ENCODE results near the gene RGN. TPM values are rescaled to one million over a fixed set of nuclear protein-coding genes. Genes with fewer than 3 reads are reported as not detected.
A peak's percentile ranks its signal among the peaks of the same experiment; 100 is the strongest.

RGN gene
- total and polyA plus RNA-seq, 12 donors: 149 to 487 (median 269) TPM

- WGBS, 4 donors: 73 to 82% (median 77%) methylated on average over 5 to 6 of the region's 6 CpGs
- Histone ChIP-seq H3K4me1 (replicated peaks in 1 of 2) (peaks cover 9 to 10% of the 10 kb centered on the region in 2 donors), H3K4me3 (no peak overlapping the region), H3K36me3 (replicated peaks in 1 of 2) (no peaks in the 10 kb centered on the region), H3K27me3 (peaks cover 6% of the 10 kb centered on the region), H3K27ac (no peak overlapping the region), H3K9me3 (replicated peaks in 1 of 3) (no peaks in the 10 kb centered on the region)
- DNase-seq: peak in 1 of 7 donors; percentile 35
- TF ChIP-seq POLR2A (IDR thresholded peaks at IDR 0.05) (no peak), CTCF (IDR thresholded peaks at IDR 0.05) (no peak)
- intact Hi-C loops (cut with DNase I): no loop called here
These were observed 59.9 kb downstream of the RGN start for GRCh38 chrX:47138171-47138570.

Small RNA genes lying within 50 kb of the gene (small RNA-seq; reads per million reads assigned to genes)
- gene RNU12-2P (0 to 0.08 reads per million in 2 donors), gene RNU6-1189P (0 reads per million in 2 donors)

Other genes with a start within 250 kb of the RGN start
- gene RP2, start 241.4 kb upstream of the RGN start, total RNA-seq: 10 to 100 TPM in 7 of 9 donors, 1 to 10 TPM in 2; 5.9 to 20.2 (median 11.9) TPM
- 10 to 100 TPM in 1 of 3 donors, 1 to 10 TPM in 2; 3.0 to 12.8 (median 4.4) TPM for gene RP2, start 241.4 kb upstream of the RGN start, polyA plus RNA-seq
- gene JADE3, start 166.0 kb upstream of the RGN start, total RNA-seq: 10 to 100 TPM; 15.7 to 39.5 (median 19.2) TPM
- gene JADE3, start 166.0 kb upstream of the RGN start, polyA plus RNA-seq: 10 to 100 TPM in 1 of 3 donors, 1 to 10 TPM in 2; 2.8 to 26.9 (median 5.9) TPM
- gene NDUFB11, start 66.3 kb downstream of the RGN start, total RNA-seq: 100 to 1,000 TPM in 8 of 9 donors, 10 to 100 TPM in 1; 77.0 to 169 (median 155) TPM
- gene NDUFB11, start 66.3 kb downstream of the RGN start, polyA plus RNA-seq: 100 to 1,000 TPM in 1 of 3 donors, 10 to 100 TPM in 2; 49.6 to 110 (median 70.0) TPM
- 10 to 100 TPM; 27.7 to 54.8 (median 32.9) TPM for gene RBM10, start 66.8 kb downstream of the RGN start, total RNA-seq
- 10 to 100 TPM; 35.2 to 75.9 (median 47.8) TPM for gene RBM10, start 66.8 kb downstream of the RGN start, polyA plus RNA-seq
- gene UBA1, start 115.4 kb downstream of the RGN start, total RNA-seq: 100 to 1,000 TPM; 167 to 356 (median 235) TPM
- gene UBA1, start 115.4 kb downstream of the RGN start, polyA plus RNA-seq: 100 to 1,000 TPM; 160 to 214 (median 202) TPM
- gene CDK16, start 140.2 kb downstream of the RGN start, total RNA-seq: 100 to 1,000 TPM in 8 of 9 donors, 10 to 100 TPM in 1; 50.5 to 187 (median 112) TPM
- gene CDK16, start 140.2 kb downstream of the RGN start, polyA plus RNA-seq: 100 to 1,000 TPM in 2 of 3 donors, 10 to 100 TPM in 1; 74.7 to 137 (median 123) TPM
- gene USP11, start 154.6 kb downstream of the RGN start, total RNA-seq: 10 to 100 TPM; 27.4 to 63.0 (median 52.8) TPM
- gene USP11, start 154.6 kb downstream of the RGN start, polyA plus RNA-seq: 10 to 100 TPM; 35.5 to 57.8 (median 50.1) TPM